HUES64 (cell line): ENCODE results near the gene TMEM183A.
A peak's percentile ranks its signal among the peaks of the same experiment; 100 is the strongest.
"Not testable (repeated sequence)": the region's sequence is repeated elsewhere in the genome, so short reads cannot be mapped to it uniquely, and the experiment has no call there.

Experiments used
- H3K27ac ChIP-seq: 2 replicates; pipeline ENCODE4 v1.7.0; 2013; ENCODE audit warnings: low read depth, low read length, inconsistent platforms
- H3K27me3 ChIP-seq: 2 replicates; pipeline ENCODE4 v1.6.1; 2013; ENCODE audit warnings: mild to moderate bottlenecking, low read length; ENCODE audit not compliant: insufficient read depth
- H3K36me3 ChIP-seq: 2 replicates; pipeline ENCODE4 v1.6.1; 2013; ENCODE audit warnings: mild to moderate bottlenecking, low read length; ENCODE audit not compliant: insufficient read depth
- H3K4me1 ChIP-seq: 2 replicates; pipeline ENCODE4 v1.6.1; 2013; ENCODE audit warnings: mild to moderate bottlenecking, low read length, moderate library complexity; ENCODE audit not compliant: insufficient read depth
- H3K4me3 ChIP-seq: 2 replicates; pipeline ENCODE4 v1.5.1; 2013; ENCODE audit warnings: mild to moderate bottlenecking, low read length, moderate library complexity
- H3K9ac ChIP-seq: 2 replicates; pipeline ENCODE4 v1.6.1; 2013; ENCODE audit warnings: mild to moderate bottlenecking, low read depth, low read length
- H3K9me3 ChIP-seq: 2 replicates; pipeline ENCODE4 v1.6.1; 2013; ENCODE audit warnings: low read depth, low read length; ENCODE audit not compliant: insufficient read depth
- WGBS: fragments of 150-250, 120-280 bp; methylation state at CpG from one replicate; pipeline ENCODE4 v1.1.7; 2013; ENCODE audit warnings: missing lambda C conversion rate; 5-methylcytosine and 5-hydroxymethylcytosine counted together

TMEM183A gene

DNA sequence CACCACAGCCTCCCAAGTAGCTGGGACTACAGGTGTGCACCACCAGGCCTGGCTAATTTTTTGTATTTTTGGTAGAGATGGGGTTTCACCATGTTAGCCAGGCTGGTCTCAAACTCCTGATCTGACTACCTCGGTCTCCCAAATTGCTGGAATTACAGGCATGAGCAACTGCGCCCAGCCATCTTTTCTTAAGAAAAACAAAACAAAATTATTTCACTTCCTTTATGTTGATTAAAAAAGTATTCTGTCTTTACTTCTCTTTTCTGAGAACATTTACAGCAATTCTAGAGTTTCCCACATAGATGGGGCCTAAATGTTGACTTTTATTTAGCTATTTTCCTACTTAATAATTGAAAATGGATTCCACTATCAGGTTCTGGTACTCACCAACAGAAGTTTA lies 17.3 kb upstream of the TMEM183A start:
- Histone ChIP-seq H3K9ac (no peak overlapping the region), H3K27ac (no peak overlapping the region), H3K9me3 (no peaks in the 10 kb centered on the region), H3K4me1 (no peaks in the 10 kb centered on the region), H3K4me3 (no peak overlapping the region), H3K27me3 (peaks cover 2% of the 10 kb centered on the region; the same call in 1 of the 2 replicates), H3K36me3 (no peaks in the 10 kb centered on the region)
- 100% methylated on average over 2 of the region's 2 CpGs for whole genome bisulfite sequencing

DNA sequence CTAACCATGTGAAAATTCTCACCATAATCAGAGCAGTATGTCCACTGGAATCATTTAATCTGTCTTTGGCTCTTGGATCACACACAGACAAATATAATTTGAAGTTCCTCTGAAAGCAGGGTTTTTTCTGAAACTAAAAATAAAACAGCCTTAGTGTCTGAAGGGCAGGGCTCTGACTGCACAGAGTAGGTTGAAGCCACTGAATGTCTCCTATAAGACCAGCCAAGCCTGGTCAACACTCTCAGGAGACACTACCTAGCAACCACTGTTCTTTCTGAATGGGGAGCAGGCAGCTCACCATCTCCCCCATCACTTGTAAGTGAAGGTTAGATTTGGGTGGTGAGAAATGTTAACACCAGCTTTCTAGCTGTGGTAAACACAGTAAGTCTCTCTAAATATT lies 16.1 kb upstream of the TMEM183A start:
- Histone ChIP-seq H3K36me3 (no peaks in the 10 kb centered on the region), H3K4me3 (no peak overlapping the region), H3K27ac (no peak overlapping the region), H3K9me3 (no peaks in the 10 kb centered on the region), H3K27me3 (peaks cover 2% of the 10 kb centered on the region; the same call in 1 of the 2 replicates), H3K9ac (no peak overlapping the region), H3K4me1 (no peaks in the 10 kb centered on the region)

DNA sequence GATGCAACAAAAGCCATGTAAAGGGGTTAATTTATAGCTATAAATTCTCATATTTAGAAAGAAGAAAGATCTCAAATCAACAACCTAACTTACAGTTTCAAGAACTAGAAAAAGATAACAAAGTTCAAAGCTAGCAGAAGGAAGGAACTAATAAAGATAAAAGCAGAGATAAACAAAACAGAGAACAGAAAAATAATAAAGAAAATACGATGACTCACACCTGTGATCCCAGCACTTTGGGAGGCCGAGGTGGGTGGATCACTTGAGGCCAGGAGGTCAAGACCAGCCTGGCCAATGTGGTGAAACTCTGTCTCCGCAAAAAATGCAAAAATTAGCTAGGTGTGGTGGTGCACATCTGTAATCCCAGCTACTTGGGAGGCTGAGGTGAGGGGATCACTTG lies 12.4 kb upstream of the TMEM183A start:
- Histone ChIP-seq H3K36me3 (no peaks in the 10 kb centered on the region), H3K27ac (no peak overlapping the region), H3K9ac (no peak overlapping the region), H3K27me3 (peaks cover 6% of the 10 kb centered on the region; the same call in 1 of the 2 replicates), H3K4me3 (no peak overlapping the region), H3K9me3 (no peaks in the 10 kb centered on the region), H3K4me1 (no peaks in the 10 kb centered on the region)
- 93% methylated on average over 3 of the region's 3 CpGs for WGBS

DNA sequence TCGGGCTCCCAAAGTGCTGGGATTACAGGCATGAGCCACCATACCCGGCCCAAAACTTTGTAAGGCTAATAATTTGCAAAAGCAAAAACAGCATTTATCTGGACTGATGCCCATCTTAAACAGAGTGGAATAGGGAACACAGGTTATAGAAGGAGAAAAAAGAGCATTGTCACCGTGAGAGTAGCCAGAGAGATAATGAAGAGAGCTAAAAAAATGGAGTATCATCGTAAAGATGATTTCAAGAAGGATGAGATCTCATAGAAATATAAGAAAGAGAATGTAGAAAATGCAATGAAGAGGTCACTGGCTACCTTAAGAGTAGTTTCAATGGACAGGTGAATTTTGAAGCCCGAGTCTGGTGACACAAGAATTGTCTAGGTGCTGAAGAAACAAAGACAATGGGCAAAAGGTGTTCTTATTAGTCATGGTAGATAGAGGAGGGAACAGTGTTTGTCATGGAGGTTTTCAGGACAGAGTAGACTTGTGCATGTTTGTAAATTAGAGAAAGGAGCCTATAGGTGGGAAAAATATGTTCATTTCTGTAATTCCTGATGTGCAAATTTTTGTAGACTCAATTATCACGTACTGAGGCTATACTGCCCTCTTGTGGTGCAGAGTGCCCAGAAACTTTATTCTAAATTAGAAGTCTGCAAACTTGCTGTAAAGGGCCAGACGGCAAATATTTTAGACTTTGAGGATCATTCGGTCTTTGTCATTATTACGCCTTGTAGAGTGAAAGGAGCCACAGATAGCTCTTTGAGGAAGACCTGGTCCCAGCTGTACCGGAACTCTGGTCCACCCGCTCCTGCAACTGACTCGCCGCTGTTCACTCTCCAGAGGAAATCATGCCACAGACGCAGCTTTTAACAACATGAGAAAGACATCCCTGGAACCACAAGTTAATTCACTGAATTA lies 8.1 kb upstream of the TMEM183A start:
- 74% methylated on average over 14 of the region's 14 CpGs for WGBS
- no peaks in the 10 kb centered on the region for H3K4me1 ChIP-seq
- H3K27ac ChIP-seq, result no peak overlapping the region
- peaks cover 6% of the 10 kb centered on the region; the same call in 1 of the 2 replicates for H3K27me3 ChIP-seq
- H3K9ac ChIP-seq, result no peak overlapping the region
- no peak overlapping the region for H3K4me3 ChIP-seq
- no peaks in the 10 kb centered on the region for H3K9me3 ChIP-seq
- H3K36me3 ChIP-seq, result no peaks in the 10 kb centered on the region

DNA sequence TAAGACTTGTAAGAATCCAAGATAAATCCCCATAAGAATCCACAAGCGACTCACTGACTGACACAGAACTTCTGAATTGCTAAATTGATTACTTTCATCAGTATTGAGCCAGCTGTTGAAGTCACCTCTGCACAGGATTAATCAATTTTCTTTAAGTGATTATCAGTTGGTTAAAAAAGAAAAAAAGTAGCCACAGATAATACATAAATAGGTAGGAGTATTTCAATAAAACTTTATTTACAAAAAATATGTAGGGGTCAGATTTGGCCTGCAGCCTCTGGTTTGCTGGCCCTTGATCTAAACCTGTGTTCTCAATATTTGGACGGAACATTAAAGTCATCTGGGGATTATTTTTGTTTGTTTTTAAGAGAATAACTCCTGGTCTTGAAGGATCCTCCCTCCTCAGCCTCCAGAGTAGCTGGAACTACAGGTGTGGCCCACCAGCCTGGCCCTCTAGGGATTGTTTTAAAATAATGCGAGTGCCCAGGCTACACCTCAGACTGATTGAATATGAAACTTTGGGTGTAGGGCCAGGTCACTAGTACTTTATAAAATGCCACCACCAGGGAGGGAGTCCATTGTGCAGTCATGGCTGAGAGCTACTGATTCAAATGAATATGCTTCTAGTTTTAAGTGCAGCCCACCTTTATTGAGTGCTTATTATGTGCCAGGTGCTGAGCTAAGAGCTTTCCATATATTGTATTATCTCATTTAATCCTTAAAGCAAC lies 6.8 kb upstream of the TMEM183A start:
- Histone ChIP-seq H3K36me3 (no peaks in the 10 kb centered on the region), H3K27me3 (peaks cover 6% of the 10 kb centered on the region; the same call in 1 of the 2 replicates), H3K4me1 (peaks cover 6% of the 10 kb centered on the region; the same call in 1 of the 2 replicates), H3K27ac (no peak overlapping the region), H3K9me3 (no peaks in the 10 kb centered on the region), H3K4me3 (no peak overlapping the region), H3K9ac (no peak overlapping the region)
- 85% methylated on average over 3 of the region's 3 CpGs for WGBS

DNA sequence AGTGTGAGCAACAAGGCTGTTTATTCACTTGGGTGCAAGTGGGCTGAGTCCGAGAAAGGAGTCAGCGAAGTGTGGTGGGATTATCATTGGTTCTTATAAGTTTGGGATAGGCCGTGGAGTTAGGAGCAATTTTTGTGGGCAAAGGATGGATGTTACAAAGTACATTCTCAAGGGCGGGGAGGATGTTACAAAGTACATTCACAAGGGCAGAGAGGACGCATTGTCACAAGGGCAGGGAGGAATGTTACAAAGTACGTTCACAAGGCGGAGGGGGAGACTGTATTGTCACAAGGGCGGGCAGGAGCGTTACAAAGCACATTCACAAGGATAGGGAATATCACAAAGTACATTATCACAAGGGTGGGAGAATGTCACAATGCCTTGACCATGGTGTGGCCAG lies 5.2 kb upstream of the TMEM183A start:
- H3K36me3 ChIP-seq, result no peaks in the 10 kb centered on the region
- no peak overlapping the region for H3K27ac ChIP-seq
- no peaks in the 10 kb centered on the region for H3K9me3 ChIP-seq
- 94% methylated on average over 7 of the region's 9 CpGs for WGBS
- H3K4me3 ChIP-seq, result no peak overlapping the region
- H3K27me3 ChIP-seq, result peaks cover 2% of the 10 kb centered on the region; the same call in 1 of the 2 replicates
- H3K4me1 ChIP-seq, result peaks cover 13% of the 10 kb centered on the region; the same call in 1 of the 2 replicates
- no peak overlapping the region for H3K9ac ChIP-seq

DNA sequence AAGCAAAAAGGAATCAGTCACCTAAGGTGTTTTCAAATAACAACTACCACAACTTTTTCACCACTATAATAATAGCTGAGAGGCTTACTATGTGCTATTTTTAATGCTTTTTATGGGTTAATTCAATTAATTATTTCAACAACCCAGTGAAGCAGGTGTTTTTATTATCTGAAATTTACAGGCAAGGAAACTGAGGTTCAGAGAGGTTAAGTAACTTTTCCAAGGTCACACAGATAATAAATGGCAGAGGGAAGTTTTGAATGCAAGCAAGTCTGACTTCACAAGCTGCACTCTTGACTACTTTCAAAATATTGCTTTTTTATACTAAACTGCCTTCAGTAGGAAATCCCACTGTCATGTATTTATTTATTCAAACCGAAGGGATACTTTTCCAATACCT lies 4.2 kb upstream of the TMEM183A start:
- no peaks in the 10 kb centered on the region for H3K36me3 ChIP-seq
- H3K9me3 ChIP-seq, result no peaks in the 10 kb centered on the region
- H3K4me1 ChIP-seq, result peaks cover 13% of the 10 kb centered on the region; the same call in 1 of the 2 replicates
- H3K4me3 ChIP-seq, result no peak overlapping the region
- H3K9ac ChIP-seq, result no peak overlapping the region
- WGBS, result 94% methylated on average over 1 of the region's 1 CpG
- no peaks in the 10 kb centered on the region for H3K27me3 ChIP-seq
- H3K27ac ChIP-seq, result no peak overlapping the region

DNA sequence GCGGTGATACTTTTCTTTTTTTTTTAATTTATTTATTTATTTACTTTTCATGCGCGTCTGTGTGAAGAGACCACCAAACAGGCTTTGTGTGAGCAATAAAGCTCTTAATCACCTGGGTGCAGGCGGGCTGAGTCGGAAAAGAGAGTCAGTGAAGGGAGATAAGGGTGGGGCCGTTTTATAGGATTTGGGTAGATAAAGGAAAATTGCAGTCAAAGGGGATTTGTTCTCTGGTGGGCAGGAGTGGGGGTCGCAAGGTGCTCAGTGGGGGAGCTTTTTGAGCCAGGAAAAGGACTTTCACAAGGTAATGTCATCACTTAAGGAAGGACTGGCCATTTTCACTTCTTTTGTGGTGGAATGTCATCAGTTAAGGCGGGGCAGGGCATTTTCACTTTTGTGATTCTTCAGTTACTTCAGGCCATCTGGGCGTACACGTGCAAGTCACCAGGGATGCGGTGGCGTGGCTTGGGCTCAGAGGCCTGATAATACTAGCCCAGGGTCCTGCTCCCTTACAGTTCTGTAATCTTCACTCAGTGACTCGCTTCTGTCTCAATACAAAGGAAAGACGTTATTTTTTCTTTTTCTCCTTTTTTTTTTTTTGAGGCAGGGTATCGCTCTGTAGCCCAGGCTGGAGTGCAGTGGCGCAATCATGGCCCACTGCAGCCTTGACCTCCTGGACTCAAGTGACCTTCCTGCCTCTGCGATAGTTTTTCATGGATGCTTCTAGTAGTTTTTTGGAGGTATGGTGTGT lies 1.6 kb upstream of the TMEM183A start:
- H3K9me3 ChIP-seq, H3K27me3 ChIP-seq: not testable (repeated sequence)
- peaks cover 21% of the 10 kb centered on the region for H3K36me3 ChIP-seq
- H3K9ac ChIP-seq, result peak overlapping the region; percentile 91; the same call in 1 of the 2 replicates
- WGBS, result 50% methylated on average over 16 of the region's 17 CpGs
- H3K27ac ChIP-seq, result peak overlapping the region; percentile 83; the same call in 1 of the 2 replicates
- H3K4me1 ChIP-seq, result peaks cover 13% of the 10 kb centered on the region; the same call in 1 of the 2 replicates
- H3K4me3 ChIP-seq, result peak overlapping the region; percentile 89

DNA sequence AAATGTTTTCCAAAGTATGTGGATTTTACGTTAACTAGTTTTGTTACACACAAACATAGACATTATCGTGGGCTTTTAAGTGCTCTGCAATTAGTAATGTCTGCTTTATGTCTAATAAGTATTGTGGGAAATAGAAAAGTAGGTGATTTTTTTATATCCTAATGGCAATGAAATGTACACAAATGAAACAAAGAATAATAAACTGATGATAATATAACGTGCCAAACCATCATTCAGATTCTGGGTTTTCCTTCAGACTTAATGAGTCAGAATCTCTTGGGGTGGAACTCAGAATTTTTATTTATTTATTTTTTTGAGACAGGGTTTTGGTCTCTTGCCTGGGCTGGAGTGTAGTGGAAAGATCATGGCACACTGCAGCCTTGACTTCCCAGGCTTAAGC lies 2.0 kb downstream of the TMEM183A start:
- Histone ChIP-seq H3K4me3 (no peak overlapping the region), H3K4me1 (peaks cover 13% of the 10 kb centered on the region; the same call in 1 of the 2 replicates), H3K9me3 (no peaks in the 10 kb centered on the region), H3K9ac (no peak overlapping the region), H3K27me3 (no peaks in the 10 kb centered on the region), H3K27ac (no peak overlapping the region), H3K36me3 (peaks cover 55% of the 10 kb centered on the region)
- WGBS, result 100% methylated on average over 3 of the region's 3 CpGs

DNA sequence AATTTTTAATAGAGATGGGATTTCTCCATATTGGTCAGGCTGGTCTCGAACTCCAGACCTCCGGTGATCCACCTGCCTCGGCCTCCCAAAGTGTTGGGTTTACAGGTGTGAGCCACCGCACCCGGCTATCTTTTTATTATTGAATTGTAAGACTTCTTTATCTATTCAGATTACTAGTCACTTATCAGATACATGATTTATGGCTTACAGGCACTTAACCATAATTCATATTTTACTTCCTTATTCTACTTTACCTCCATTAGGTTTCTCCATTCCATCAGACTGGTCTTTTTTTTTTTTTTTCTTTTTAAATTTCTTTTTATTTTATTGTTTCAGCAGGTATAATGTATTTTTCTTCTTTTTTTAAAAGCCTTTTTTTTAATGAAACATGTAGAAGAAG lies 4.4 kb downstream of the TMEM183A start:
- Histone ChIP-seq H3K4me3 (no peak overlapping the region), H3K4me1 (no peaks in the 10 kb centered on the region; the same call in 1 of the 2 replicates), H3K27ac (no peak overlapping the region), H3K36me3 (peaks cover 79% of the 10 kb centered on the region), H3K9ac (no peak overlapping the region), H3K9me3 (no peaks in the 10 kb centered on the region), H3K27me3 (no peaks in the 10 kb centered on the region)
- 97% methylated on average over 4 of the region's 5 CpGs for WGBS
